GM23338 (cell line): Measurements from ENCODE around the gene CRPPA. TPM values are rescaled to one million over a fixed set of nuclear protein-coding genes. Genes with fewer than 3 reads are reported as not detected.

ENCODE experiments used
- ATAC-seq: fragments of 200-7000 bp; cut with Tn5 transposase; 3 replicates; pipeline ENCODE4 v1.9.1; 2020
- DNase-seq: peaks from one replicate; pipeline ENCODE4 v3.0.0-alpha.2; 2015; ENCODE audit warnings: low spot score
- H2AFZ ChIP-seq: fragments of 200-600 bp; sonication (generic); 2 replicates; pipeline ENCODE4 v1.8.0; 2016; ENCODE audit warnings: antibody characterized with exemption, mild to moderate bottlenecking, moderate library complexity
- H3F3A ChIP-seq: fragments of 200-600 bp; sonication (generic); replicated peaks from 2 replicates; pipeline ENCODE4 v1.8.0; 2017; ENCODE audit warnings: antibody characterized with exemption, mixed run types, low read depth
- H3K27ac ChIP-seq: fragments of 200-600 bp; sonication (generic); 2 replicates; pipeline ENCODE4 v1.6.1; 2016; ENCODE audit warnings: low read depth
- H3K27me3 ChIP-seq: fragments of 200-600 bp; sonication (generic); 2 replicates; pipeline ENCODE4 v1.8.0; 2016; ENCODE audit warnings: mild to moderate bottlenecking, mixed run types, moderate library complexity; ENCODE audit not compliant: insufficient read depth
- H3K36me3 ChIP-seq: fragments of 200-600 bp; sonication (generic); 2 replicates; pipeline ENCODE4 v1.8.0; 2016; ENCODE audit warnings: mild to moderate bottlenecking; ENCODE audit not compliant: insufficient read depth
- H3K4me1 ChIP-seq: fragments of 200-600 bp; sonication (generic); 2 replicates; pipeline ENCODE4 v1.8.0; 2016; ENCODE audit warnings: mild to moderate bottlenecking, moderate library complexity; ENCODE audit not compliant: insufficient read depth
- H3K4me2 ChIP-seq: fragments of 200-600 bp; sonication (generic); 2 replicates; pipeline ENCODE4 v1.7.1; 2017; ENCODE audit warnings: mixed run types
- H3K4me3 ChIP-seq: fragments of 200-600 bp; sonication (generic); 2 replicates; pipeline ENCODE4 v1.6.1; 2016; ENCODE audit warnings: mixed run types
- H3K79me2 ChIP-seq: fragments of 200-600 bp; sonication (generic); replicated peaks from 2 replicates; pipeline ENCODE4 v1.8.0; 2017; ENCODE audit warnings: mild to moderate bottlenecking; ENCODE audit not compliant: insufficient read depth
- H3K9me2 ChIP-seq: fragments of 200-600 bp; sonication (generic); 2 replicates; pipeline ENCODE4 v1.8.0; 2017; ENCODE audit not compliant: insufficient read depth
- H4K20me1 ChIP-seq: fragments of 200-600 bp; sonication (generic); replicated peaks from 2 replicates; pipeline ENCODE4 v1.8.0; 2017; ENCODE audit warnings: mild to moderate bottlenecking; ENCODE audit not compliant: insufficient read depth
- H3K27ac Mint-ChIP-seq: 2 replicates; pipeline ENCODE4 v1.8.0; 2020; ENCODE audit warnings: inconsistent platforms, mild to moderate bottlenecking, moderate library complexity, mixed read lengths
- H3K27me3 Mint-ChIP-seq: 3 replicates; pipeline ENCODE4 v1.8.0; 2022; ENCODE audit warnings: low read depth, mild to moderate bottlenecking, moderate library complexity, mixed read lengths, inconsistent platforms; ENCODE audit not compliant: insufficient read depth, poor library complexity
- H3K36me3 Mint-ChIP-seq: 3 replicates; pipeline ENCODE4 v1.8.0; 2021; ENCODE audit warnings: low read depth, mild to moderate bottlenecking, inconsistent platforms, moderate library complexity, mixed read lengths
- H3K4me1 Mint-ChIP-seq: 3 replicates; pipeline ENCODE4 v1.8.0; 2020; ENCODE audit warnings: mild to moderate bottlenecking, inconsistent platforms, mixed read lengths
- H3K4me3 Mint-ChIP-seq: 3 replicates; pipeline ENCODE4 v1.8.0; 2021; ENCODE audit warnings: moderate library complexity, mild to moderate bottlenecking, inconsistent platforms, mixed read lengths
- H3K9me3 Mint-ChIP-seq: 3 replicates; pipeline ENCODE4 v1.8.0; 2020; ENCODE audit warnings: moderate library complexity, mild to moderate bottlenecking, inconsistent platforms, mixed read lengths
- CTCF ChIP-seq, 2 experiments: fragments of 200-600 bp in 1 of 2; sonication (generic) in 1 of 2; conservative IDR thresholded peaks; 2 replicates each; pipeline versions ENCODE4 v1.5.1 to v1.6.1; 2016 to 2017; ENCODE audit warnings: antibody characterized with exemption in 2 of 2, low read depth in 2 of 2, mild to moderate bottlenecking in 2 of 2, moderate library complexity in 1 of 2
- POLR2AphosphoS5 ChIP-seq: IDR thresholded peaks from 2 replicates; pipeline ENCODE4 v1.6.1; 2016; ENCODE audit warnings: antibody characterized with exemption, low read depth
- ZNF114 ChIP-seq: fragments of 250-450 bp; sonication (Bioruptor Pico); IDR thresholded peaks from 2 replicates; pipeline ENCODE4 v1.5.0; 2020; ENCODE audit warnings: mild to moderate bottlenecking, moderate library complexity
- polyA plus RNA-seq: library from polyadenylated mRNA; unstranded; fragments of >200 nt; fragmentation: Nextera tagmentation; extraction: Ambion mirVana; gene quantifications from 2 replicates; pipeline ENCODE4 v1.2.1, GENCODE V29; 2016
- total RNA-seq: library from RNA; depleted of rRNA; stranded (reverse); fragments of >200 nt; shearing (Covaris generic); gene quantifications from 2 replicates; pipeline ENCODE4 v1.2.3, GENCODE V29; 2014
- TF ChIP-seq, protein P1 (sequence below): fragments of 250-450 bp; sonication (Bioruptor Pico); IDR thresholded peaks from 2 replicates; pipeline ENCODE4 v1.5.0; 2020; ENCODE audit warnings: mild to moderate bottlenecking, moderate library complexity
- TF ChIP-seq, protein P2 (sequence below): IDR thresholded peaks from one replicate; pipeline ENCODE4 v1.6.1; 2018; ENCODE audit warnings: antibody characterized with exemption; ENCODE audit not compliant: unreplicated experiment

Gene CRPPA
- total and polyA plus RNA-seq, 2 experiments from 2014 or later, result 0.45 to 0.73 TPM

- H3K36me3 Mint-ChIP-seq, result no peaks in the 10 kb centered on the region
- TF ChIP-seq, protein P1, sequence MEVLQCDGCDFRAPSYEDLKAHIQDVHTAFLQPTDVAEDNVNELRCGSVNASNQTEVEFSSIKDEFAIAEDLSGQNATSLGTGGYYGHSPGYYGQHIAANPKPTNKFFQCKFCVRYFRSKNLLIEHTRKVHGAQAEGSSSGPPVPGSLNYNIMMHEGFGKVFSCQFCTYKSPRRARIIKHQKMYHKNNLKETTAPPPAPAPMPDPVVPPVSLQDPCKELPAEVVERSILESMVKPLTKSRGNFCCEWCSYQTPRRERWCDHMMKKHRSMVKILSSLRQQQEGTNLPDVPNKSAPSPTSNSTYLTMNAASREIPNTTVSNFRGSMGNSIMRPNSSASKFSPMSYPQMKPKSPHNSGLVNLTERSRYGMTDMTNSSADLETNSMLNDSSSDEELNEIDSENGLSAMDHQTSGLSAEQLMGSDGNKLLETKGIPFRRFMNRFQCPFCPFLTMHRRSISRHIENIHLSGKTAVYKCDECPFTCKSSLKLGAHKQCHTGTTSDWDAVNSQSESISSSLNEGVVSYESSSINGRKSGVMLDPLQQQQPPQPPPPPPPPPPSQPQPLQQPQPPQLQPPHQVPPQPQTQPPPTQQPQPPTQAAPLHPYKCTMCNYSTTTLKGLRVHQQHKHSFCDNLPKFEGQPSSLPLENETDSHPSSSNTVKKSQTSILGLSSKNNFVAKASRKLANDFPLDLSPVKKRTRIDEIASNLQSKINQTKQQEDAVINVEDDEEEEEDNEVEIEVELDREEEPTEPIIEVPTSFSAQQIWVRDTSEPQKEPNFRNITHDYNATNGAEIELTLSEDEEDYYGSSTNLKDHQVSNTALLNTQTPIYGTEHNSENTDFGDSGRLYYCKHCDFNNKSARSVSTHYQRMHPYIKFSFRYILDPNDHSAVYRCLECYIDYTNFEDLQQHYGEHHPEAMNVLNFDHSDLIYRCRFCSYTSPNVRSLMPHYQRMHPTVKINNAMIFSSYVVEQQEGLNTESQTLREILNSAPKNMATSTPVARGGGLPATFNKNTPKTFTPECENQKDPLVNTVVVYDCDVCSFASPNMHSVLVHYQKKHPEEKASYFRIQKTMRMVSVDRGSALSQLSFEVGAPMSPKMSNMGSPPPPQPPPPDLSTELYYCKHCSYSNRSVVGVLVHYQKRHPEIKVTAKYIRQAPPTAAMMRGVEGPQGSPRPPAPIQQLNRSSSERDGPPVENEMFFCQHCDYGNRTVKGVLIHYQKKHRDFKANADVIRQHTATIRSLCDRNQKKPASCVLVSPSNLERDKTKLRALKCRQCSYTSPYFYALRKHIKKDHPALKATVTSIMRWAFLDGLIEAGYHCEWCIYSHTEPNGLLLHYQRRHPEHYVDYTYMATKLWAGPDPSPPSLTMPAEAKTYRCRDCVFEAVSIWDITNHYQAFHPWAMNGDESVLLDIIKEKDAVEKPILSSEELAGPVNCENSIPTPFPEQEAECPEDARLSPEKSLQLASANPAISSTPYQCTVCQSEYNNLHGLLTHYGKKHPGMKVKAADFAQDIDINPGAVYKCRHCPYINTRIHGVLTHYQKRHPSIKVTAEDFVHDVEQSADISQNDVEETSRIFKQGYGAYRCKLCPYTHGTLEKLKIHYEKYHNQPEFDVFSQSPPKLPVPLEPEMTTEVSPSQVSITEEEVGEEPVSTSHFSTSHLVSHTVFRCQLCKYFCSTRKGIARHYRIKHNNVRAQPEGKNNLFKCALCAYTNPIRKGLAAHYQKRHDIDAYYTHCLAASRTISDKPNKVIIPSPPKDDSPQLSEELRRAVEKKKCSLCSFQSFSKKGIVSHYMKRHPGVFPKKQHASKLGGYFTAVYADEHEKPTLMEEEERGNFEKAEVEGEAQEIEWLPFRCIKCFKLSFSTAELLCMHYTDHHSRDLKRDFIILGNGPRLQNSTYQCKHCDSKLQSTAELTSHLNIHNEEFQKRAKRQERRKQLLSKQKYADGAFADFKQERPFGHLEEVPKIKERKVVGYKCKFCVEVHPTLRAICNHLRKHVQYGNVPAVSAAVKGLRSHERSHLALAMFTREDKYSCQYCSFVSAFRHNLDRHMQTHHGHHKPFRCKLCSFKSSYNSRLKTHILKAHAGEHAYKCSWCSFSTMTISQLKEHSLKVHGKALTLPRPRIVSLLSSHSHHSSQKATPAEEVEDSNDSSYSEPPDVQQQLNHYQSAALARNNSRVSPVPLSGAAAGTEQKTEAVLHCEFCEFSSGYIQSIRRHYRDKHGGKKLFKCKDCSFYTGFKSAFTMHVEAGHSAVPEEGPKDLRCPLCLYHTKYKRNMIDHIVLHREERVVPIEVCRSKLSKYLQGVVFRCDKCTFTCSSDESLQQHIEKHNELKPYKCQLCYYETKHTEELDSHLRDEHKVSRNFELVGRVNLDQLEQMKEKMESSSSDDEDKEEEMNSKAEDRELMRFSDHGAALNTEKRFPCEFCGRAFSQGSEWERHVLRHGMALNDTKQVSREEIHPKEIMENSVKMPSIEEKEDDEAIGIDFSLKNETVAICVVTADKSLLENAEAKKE (CRISPR knock-in tag), result 0 out of 2 replicates have a peak, but pooled peaks have one; percentile 45
- peak; percentile 83 for TF ChIP-seq POLR2AphosphoS5
- TF ChIP-seq CTCF (conservative IDR thresholded peaks at IDR 0.05; ENCODE audit: low read depth in 2 of 2), result peak; percentile 8 to 30; a peak in 2 of 4 replicates
- 0 out of 2 replicates have a peak, but pooled peaks have one; percentile 46 for TF ChIP-seq ZNF114
- TF ChIP-seq, protein P2, sequence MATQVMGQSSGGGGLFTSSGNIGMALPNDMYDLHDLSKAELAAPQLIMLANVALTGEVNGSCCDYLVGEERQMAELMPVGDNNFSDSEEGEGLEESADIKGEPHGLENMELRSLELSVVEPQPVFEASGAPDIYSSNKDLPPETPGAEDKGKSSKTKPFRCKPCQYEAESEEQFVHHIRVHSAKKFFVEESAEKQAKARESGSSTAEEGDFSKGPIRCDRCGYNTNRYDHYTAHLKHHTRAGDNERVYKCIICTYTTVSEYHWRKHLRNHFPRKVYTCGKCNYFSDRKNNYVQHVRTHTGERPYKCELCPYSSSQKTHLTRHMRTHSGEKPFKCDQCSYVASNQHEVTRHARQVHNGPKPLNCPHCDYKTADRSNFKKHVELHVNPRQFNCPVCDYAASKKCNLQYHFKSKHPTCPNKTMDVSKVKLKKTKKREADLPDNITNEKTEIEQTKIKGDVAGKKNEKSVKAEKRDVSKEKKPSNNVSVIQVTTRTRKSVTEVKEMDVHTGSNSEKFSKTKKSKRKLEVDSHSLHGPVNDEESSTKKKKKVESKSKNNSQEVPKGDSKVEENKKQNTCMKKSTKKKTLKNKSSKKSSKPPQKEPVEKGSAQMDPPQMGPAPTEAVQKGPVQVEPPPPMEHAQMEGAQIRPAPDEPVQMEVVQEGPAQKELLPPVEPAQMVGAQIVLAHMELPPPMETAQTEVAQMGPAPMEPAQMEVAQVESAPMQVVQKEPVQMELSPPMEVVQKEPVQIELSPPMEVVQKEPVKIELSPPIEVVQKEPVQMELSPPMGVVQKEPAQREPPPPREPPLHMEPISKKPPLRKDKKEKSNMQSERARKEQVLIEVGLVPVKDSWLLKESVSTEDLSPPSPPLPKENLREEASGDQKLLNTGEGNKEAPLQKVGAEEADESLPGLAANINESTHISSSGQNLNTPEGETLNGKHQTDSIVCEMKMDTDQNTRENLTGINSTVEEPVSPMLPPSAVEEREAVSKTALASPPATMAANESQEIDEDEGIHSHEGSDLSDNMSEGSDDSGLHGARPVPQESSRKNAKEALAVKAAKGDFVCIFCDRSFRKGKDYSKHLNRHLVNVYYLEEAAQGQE, result no peak
- peaks cover 23% of the 10 kb centered on the region for H3K27me3 ChIP-seq
- H3K4me3 ChIP-seq, result peak overlapping the region; percentile 88
- H3K79me2 ChIP-seq, result no peaks in the 10 kb centered on the region
- DNase-seq (peak; percentile 89), ATAC-seq (peak; percentile 95)
- H3K4me2 ChIP-seq, result peak overlapping the region; percentile 75
- no peaks in the 10 kb centered on the region; the same call in 2 of the 3 replicates for H3K9me3 Mint-ChIP-seq
- H3K4me1 ChIP-seq, result peaks cover 6% of the 10 kb centered on the region
- H3K27ac ChIP-seq, result no peak overlapping the region
- H4K20me1 ChIP-seq, result no peaks in the 10 kb centered on the region
- peak overlapping the region; percentile 83 for H3K4me3 Mint-ChIP-seq
- no peaks in the 10 kb centered on the region for H3K36me3 ChIP-seq
- peak overlapping the region; percentile 84; the same call in 1 of the 2 replicates for H3K27ac Mint-ChIP-seq
- H3K9me2 ChIP-seq, result no peaks in the 10 kb centered on the region
- H3K27me3 Mint-ChIP-seq, result peaks cover 17% of the 10 kb centered on the region
- no peaks in the 10 kb centered on the region for H3F3A ChIP-seq
- H3K4me1 Mint-ChIP-seq, result peaks cover 9% of the 10 kb centered on the region; the same call in 2 of the 3 replicates
- peak overlapping the region; percentile 83 for H2AFZ ChIP-seq
These were observed 547 bp downstream of the CRPPA start for GRCh38 chr7:16420649-16421332.
